WTC11 (cell line): ENCODE results near the gene MUC4.

Experiments
- CTCF ChIP-seq: fragments of 200-600 bp; IDR thresholded peaks from 2 replicates; pipeline ENCODE4 v1.8.0; 2022; ENCODE audit warnings: antibody characterized with exemption
- E2F1 ChIP-seq: sonication (generic); formaldehyde crosslinking; IDR thresholded peaks from 2 replicates; pipeline ENCODE4 v1.8.0; 2022; ENCODE audit warnings: mild to moderate bottlenecking, missing genetic modification reagents
- FOXJ3 ChIP-seq: sonication (generic); formaldehyde crosslinking; IDR thresholded peaks from 2 replicates; pipeline ENCODE4 v1.9.0; 2021; ENCODE audit warnings: missing genetic modification reagents, mild to moderate bottlenecking, borderline replicate concordance
- JUN ChIP-seq: sonication (generic); formaldehyde crosslinking; IDR thresholded peaks from 2 replicates; pipeline ENCODE4 v1.8.0; 2023; ENCODE audit warnings: mild to moderate bottlenecking, missing genetic modification reagents
- TEAD1 ChIP-seq: sonication (generic); formaldehyde crosslinking; IDR thresholded peaks from 2 replicates; pipeline ENCODE4 v1.8.0; 2022; ENCODE audit warnings: mild to moderate bottlenecking, missing genetic modification reagents

GRCh38 chr3:195715583-195716266, 96.0 kb downstream of the MUC4 start:
- TF ChIP-seq FOXJ3 (no peak), CTCF (no peak), TEAD1 (CRISPR knock-in tag) (no peak), E2F1 (no peak), JUN (CRISPR knock-in tag) (no peak)
